ENCODE measurements around the gene GRAMD1C.

The GRAMD1C gene

GRCh38 chr3:113867506-113867905 is 28.9 kb downstream of the GRAMD1C start:
- DNase-seq, result no peak

- no peak for DNase-seq
Observed at GRCh38 chr3:113873293-113873692, 34.7 kb downstream of the GRAMD1C start.

GRCh38 chr3:113873814-113874526 is 35.4 kb downstream of the GRAMD1C start:
- DNase-seq, result no peak

DNA sequence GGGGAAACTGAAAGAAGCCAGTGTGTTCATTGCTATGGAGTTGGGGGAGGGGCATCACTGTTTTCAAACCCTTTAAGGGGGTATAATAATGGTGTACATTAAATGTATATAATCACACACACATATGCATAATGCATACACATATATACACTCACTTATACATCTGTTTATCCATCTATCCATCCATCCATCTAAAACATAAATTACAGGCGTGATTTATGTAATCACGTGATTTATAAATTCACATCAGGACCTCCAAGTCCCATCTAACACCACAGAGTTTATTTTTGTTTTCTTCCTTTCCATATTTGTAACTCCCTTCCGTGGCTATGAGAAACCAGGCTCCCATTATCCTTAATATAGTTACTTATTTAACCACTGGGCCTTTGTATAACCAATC is 39.8 kb downstream of the GRAMD1C start:
- no peak for DNase-seq

DNA sequence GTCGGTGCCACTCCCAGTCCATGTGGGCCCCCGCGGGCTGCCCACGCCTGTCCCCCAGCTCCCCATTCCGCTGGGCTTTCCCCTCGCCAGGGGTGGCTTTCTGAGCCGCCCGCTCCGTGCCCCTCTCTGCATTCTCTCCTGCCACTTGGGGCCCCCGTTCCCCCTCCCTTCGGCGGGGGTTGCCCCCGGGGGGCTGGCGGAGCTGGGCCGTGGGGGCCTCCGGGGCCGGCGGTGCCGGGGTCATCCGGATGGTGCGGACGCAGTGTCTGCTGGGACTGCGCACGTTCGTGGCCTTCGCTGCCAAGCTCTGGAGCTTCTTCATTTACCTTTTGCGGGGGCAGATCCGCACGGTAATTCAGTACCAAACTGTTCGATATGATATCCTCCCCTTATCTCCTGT is 46.5 kb downstream of the GRAMD1C start:
- no peak for DNase-seq

DNA sequence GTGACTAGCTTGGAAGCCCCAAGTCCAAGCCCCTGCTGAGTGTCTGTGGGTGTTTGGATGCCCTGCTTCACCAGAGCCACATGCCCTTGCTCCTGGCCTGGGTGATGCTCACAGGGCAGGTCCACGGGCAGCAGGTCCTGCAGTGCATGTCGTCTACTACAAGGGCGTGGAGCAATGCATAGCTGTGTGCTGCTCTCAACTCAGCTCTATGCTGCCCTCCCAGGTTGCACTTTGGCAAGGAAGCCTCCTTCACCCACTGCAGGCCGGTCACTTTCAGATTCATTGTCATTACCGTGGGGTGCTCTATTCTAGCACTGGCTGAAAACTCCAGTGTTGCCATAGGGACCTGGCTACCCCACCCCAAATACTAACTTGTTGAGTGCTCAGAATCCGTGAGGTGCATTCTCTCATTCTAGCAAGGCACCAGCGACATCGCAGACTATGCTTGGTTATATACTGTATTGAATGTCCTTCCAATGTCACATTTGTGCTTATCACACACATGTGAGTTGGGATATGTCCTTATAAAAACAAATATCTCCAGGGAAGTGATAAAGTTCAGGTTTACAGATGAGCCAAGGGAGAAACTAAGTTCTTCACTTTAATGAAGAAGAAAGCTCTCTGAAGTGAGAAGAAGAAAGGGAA is 51.8 kb downstream of the GRAMD1C start:
- no peak for DNase-seq

- DNase-seq, result no peak
Observed at GRCh38 chr3:113894927-113895326, 56.3 kb downstream of the GRAMD1C start.

GRCh38 chr3:113895964-113896363 is 57.4 kb downstream of the GRAMD1C start:
- no peak for DNase-seq

GRCh38 chr3:113896930-113897329 is 58.3 kb downstream of the GRAMD1C start:
- no peak for DNase-seq

- DNase-seq, result peak; percentile 6
Observed at GRCh38 chr3:113897373-113897777, 58.8 kb downstream of the GRAMD1C start.

GRCh38 chr3:113898892-113899291 is 60.3 kb downstream of the GRAMD1C start:
- DNase-seq, result no peak

- no peak for DNase-seq
Observed at GRCh38 chr3:113906568-113907140, 68.1 kb downstream of the GRAMD1C start.

DNA sequence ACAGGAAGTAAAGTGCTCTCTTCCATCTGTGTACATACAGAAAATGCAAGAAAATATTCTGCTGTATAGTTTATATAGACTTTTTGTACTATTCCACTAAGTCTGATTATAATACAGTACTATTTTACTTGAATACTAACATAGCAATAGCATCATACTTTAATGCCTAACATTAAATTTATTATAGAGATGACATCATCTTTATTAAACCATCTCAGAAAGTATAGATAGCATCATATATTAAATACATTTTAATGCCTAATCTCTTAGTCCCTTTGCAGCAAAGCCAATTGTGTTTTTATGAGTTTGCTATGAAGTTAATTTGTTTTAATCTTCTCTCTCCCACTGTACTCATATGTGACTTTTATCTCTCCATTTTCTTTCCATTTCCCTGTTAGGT is 69.5 kb downstream of the GRAMD1C start:
- no peak for DNase-seq

GRCh38 chr3:113910966-113911365 is 72.4 kb downstream of the GRAMD1C start:
- no peak for DNase-seq

DNA sequence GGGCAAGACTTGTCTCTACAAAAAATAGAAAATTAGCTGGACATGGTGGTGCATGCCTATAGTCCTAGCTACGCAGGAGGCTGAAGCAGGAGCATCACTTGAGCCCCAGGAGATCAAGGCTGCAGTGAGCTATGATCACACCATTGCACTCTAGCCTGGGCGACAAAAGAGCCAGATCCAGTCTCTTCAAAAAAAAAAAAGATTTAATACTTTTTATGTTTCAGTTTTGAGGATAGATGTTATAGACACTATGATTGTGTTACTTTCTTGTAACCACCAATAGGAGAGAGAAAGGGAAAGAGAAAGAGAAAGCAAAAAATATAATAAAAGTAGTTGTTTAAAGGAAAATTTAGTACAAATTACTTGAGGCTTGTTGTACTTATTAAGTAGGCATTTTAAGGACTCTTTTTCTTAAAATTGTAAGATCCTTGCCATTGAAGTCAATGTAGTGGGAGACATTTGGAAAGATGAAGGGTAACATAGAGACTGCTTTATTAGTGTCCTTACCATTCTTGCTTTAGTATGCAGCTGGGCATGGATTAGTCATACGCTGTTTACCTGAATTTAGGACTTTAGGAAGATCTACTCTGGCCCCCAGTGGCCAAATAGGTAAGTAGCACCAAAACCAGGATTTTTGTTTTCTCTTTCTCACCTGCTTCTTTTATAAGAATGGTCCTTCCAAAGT is 74.1 kb downstream of the GRAMD1C start:
- peak; percentile 41 for DNase-seq

DNA sequence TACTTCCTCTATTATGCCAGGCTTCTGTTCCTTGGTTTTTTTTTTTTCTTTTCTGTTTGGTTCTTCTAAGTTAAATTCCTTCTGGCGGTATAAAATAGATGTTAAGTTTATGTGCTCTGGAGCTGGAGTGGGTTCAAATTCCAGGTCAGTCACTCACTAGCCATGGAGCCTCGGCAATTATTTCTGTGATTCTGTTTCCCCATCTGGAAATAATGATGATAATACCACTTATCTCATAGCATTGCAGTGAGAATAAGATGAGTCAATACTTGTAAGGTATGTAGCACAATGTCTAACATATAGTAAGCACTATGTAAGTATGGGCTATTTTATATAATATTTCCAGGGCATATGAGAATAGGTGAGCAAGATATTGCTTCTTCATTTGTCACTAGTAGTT is 76.1 kb downstream of the GRAMD1C start:
- DNase-seq, result no peak

- DNase-seq, result no peak
Observed at GRCh38 chr3:113927556-113927955, 89.0 kb downstream of the GRAMD1C start.

GRCh38 chr3:113946831-113947230 is 108.2 kb downstream of the GRAMD1C start:
- DNase-seq, result no peak

GRCh38 chr3:113947372-113948014 is 108.9 kb downstream of the GRAMD1C start, which contains the start of gene ZDHHC23:
TSS of gene ZDHHC23 (plus strand) at chr3:113948013. CDS start at chr3:113948803, 790 bp downstream.
- peak; percentile 4 for DNase-seq

DNA sequence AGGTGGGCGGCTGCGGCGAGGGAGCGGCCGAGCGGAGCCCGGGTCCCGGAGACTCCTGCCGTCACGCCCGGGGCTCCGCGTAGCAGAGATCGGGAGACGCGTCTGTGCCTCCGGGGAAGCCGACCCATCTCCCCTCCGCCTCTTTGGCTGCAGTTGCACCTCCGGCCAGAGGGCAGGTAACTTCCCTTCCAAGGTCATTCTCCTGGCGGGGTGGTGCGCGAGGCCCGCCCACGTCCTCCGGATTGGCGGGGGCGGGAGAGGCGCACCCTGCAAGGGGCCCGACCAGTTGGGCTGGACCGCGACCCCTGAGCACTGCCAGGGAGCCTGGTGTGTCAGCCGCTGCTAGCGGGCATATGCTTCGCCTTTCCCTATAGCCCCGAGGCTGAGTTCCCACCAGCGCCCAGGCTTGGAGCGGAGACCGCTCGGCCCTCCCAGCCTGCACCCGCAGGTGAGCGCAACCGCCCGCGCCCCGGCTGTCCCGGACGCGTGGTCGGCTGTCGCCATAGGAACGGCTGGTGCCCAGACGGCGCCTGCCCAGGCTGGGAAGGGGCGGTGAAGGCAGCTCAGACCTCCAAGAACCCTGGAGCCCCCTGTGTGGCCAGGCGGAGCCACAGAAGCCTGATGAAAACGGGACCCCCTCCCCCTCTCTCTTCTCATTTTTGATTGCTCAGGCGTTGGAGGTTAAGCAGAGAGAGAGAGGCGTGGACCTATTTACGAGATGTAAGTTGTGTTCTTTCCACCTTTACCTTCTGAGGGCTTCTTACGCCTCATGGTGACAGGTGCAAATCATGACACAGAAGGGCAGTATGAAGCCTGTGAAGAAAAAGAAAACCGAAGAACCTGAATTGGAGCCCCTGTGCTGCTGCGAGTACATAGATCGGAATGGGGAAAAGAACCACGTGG is 109.7 kb downstream of the GRAMD1C start:
- peak; percentile 30 for DNase-seq

DNA sequence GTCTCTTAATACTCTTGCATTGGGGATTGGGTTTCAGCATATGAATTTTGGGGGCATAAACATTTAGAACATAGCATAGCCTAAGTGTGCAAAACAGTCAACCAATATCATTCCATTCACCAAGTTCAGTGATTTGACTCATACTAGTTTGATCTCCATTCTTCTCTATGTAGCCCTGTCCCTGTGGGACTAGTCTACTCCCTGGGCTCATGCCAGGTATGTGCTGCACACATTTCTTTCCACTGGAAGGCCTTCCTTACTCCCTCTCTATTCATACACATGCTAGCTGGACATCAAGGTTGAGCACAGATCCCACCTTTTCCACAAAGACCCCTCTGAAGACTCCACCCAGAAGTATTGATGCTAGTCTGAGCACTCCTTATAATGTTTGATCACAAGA is 114.3 kb downstream of the GRAMD1C start:
- no peak for DNase-seq

DNA sequence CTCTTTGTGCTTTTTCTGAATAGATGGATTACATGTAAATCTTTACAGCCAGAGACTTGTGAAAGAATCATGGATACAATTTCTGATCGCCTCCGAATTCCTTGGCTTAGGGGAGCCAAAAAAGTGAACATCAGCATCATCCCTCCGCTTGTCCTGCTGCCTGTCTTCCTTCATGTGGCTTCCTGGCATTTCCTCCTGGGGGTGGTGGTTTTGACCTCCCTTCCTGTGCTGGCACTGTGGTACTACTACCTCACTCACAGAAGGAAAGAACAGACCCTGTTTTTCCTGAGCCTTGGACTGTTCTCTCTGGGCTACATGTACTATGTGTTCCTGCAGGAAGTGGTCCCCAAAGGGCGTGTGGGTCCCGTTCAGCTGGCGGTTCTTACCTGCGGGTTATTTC is 115.1 kb downstream of the GRAMD1C start:
- no peak for DNase-seq
